HFF-Myc (cell line): ENCODE data around the gene XKR3.

Experiments used
- DNase-seq: peaks from one replicate; pipeline ENCODE4 v3.0.0-alpha.2; 2011; ENCODE audit warnings: low read depth; ENCODE audit errors: extremely low read depth
- H3K4me3 ChIP-seq: replicated peaks from 2 replicates; pipeline ENCODE4 v1.5.1; 2011; ENCODE audit warnings: low read depth, mild to moderate bottlenecking, control low read depth, low read length
- TF ChIP-seq, protein P1 (sequence below): IDR thresholded peaks from 2 replicates; pipeline ENCODE4 v1.5.1; 2012; ENCODE audit warnings: mild to moderate bottlenecking, low read depth, low read length, control low read depth; ENCODE audit errors: missing control alignments

Gene XKR3

DNA sequence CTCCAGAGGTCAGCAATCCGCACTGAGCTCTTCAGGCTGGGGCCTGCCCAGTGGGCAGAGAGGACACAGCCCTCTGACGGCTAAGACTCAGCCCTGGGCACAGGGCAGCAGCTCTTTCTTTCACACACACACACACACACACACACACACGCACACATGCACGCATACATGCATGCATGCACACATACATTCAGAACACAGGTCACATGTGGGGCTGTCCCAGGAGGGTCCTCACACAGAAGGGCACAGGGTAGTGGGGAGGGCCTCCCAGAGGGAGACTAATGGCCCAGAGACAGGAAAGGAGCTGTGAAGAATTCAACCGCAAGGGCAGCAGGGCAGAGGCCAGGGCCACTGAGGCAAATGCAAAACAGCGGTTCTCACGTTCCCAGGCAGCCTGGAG, 20.3 kb upstream of the XKR3 start:
- no peak overlapping the region for H3K4me3 ChIP-seq
- DNase-seq: no peak
- TF ChIP-seq, protein P1, sequence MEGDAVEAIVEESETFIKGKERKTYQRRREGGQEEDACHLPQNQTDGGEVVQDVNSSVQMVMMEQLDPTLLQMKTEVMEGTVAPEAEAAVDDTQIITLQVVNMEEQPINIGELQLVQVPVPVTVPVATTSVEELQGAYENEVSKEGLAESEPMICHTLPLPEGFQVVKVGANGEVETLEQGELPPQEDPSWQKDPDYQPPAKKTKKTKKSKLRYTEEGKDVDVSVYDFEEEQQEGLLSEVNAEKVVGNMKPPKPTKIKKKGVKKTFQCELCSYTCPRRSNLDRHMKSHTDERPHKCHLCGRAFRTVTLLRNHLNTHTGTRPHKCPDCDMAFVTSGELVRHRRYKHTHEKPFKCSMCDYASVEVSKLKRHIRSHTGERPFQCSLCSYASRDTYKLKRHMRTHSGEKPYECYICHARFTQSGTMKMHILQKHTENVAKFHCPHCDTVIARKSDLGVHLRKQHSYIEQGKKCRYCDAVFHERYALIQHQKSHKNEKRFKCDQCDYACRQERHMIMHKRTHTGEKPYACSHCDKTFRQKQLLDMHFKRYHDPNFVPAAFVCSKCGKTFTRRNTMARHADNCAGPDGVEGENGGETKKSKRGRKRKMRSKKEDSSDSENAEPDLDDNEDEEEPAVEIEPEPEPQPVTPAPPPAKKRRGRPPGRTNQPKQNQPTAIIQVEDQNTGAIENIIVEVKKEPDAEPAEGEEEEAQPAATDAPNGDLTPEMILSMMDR: no peak

DNA sequence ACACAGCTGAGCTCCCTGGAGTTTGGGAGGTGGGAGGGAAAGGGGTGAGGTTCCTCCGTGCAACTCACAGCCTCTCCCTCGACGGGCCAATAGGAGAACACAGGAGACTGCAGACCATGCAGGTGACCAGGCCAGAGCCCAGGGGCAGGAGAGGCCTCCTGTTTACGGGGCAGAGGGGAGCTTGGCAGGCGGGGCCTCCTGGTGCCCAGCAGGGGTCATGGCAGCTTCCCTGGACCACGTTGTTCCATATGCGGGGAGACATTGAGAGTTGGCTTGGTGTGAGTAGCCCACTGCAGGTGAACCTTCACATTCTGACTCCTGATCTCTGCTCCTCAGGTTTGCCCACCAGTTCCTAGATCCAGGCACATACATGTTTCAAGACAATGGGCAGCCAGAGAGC, 19.3 kb upstream of the XKR3 start:
- no peak for DNase-seq

DNA sequence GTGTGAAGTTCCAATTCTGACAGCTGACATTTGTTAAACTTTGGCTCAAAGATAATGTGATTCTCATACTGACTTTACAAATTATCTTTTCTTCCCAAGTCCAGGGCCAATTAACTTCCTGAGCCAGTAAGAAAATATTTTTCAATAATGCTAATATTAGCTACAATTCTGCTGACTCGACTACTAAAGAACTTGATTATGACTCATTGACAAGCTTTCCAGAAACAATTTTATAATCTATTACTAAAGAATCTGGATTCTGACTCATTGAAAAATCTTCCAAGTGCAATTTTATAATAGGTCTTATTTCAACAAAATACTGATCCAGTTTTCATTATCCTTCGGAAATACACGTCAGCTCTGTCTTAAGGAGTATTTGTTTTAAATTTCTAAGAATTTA, 12.9 kb upstream of the XKR3 start:
- no peak for DNase-seq
- H3K4me3 ChIP-seq: no peak overlapping the region
- TF ChIP-seq, protein P1: no peak

More for the DNA sequence above, 19.3 kb upstream of the XKR3 start:
- H3K4me3 ChIP-seq: no peak overlapping the region
- TF ChIP-seq, protein P1: no peak

DNA sequence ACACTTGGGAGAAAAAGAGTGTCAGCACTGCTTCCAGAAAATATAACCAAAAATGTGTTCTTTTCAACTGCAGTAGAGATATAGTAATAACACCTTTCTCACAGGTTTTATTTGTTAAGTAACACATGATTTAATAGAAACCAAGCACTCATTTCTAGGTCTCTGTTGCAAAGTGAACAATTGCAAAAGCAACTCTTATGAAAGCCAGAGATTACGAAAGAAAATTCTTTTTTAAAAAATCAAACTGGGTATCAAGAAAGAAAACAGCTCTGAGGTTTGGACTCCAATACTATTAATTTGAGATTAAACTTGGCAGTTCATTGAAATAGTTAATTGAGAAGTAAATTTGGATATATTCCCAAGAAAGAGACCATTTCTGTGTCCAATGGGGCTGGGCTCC, 9.8 kb upstream of the XKR3 start:
- H3K4me3 ChIP-seq: no peak overlapping the region
- DNase-seq: no peak
- TF ChIP-seq, protein P1: no peak

DNA sequence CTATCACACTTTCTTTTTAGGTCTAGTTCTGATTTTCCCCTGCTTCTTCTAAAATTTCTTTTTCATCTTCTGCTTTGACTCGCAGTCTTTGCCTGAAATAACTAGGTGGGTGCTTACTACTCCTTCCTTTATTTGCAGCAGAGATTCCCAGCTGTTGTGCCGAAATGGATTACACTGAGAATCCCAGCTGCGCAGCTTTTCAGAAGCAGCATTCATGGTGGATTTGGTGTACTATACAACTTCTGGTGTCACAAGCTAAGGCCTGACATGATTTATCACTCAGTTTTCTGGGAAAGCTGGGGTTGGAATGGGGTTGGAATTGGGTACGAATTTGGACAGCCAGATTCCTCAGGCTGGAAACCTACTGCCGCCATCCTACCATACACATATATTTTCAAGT, 6.0 kb upstream of the XKR3 start:
- TF ChIP-seq, protein P1: no peak
- H3K4me3 ChIP-seq: no peak overlapping the region
- DNase-seq: no peak

DNA sequence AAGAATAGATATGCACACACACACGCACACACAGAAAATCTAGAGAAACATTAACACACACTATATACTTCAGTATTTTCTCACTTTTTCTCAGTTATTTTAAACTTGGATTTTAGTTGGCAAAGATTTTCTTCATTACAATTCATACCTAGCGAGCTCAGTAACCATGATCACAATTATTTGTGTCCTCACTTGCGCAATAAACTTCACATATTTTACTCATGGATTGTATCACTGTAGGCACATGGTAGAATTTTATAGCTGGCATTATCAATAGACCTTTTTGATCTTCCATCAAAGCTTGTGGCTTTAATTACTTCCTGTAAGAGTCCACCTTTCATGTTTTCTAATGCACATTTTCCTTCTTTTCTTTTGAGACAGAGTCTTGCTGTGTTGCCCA, 4.8 kb upstream of the XKR3 start:
- TF ChIP-seq, protein P1: no peak
- no peak overlapping the region for H3K4me3 ChIP-seq
- no peak for DNase-seq

DNA sequence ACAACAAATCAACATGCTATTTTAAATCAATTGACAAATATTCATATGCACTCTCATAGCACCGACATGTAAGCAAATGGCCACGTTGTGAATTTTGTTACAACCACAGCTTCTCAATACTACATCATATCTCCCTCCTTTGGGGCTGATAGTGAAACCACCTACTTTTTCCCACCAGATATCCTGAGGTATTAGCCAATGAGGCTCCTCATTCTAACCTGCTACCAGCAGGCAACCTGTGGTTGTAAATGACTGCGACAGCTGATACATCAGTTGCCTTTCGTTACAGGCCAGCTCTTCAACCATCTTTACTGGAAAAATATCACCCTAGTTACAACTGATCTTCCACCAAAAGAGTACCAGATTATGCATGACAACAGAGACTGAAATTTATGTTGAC, 3.7 kb upstream of the XKR3 start:
- TF ChIP-seq, protein P1: no peak
- no peak overlapping the region for H3K4me3 ChIP-seq
- no peak for DNase-seq
